ENCODE results near the gene GLP2R.

Gene GLP2R

GRCh38 chr17:9837551-9838471 lies 12.1 kb downstream of the GLP2R start (continued):
- TF ChIP-seq HIC1 (tag by site-specific recombination; IDR thresholded peaks at IDR 0.05) (no peak), HOXC10 (CRISPR knock-in tag; IDR thresholded peaks at IDR 0.05) (no peak), FEZF1 (tag by site-specific recombination; IDR thresholded peaks at IDR 0.05) (peak; percentile 27; the same call in 1 of the 2 replicates), KLF10 (tag by site-specific recombination; IDR thresholded peaks at IDR 0.05) (no peak), YY2 (tag by site-specific recombination; IDR thresholded peaks at IDR 0.05) (no peak), WT1 (tag by site-specific recombination; IDR thresholded peaks at IDR 0.05) (0 out of 2 replicates have a peak, but pooled peaks have one; percentile 35), ZNF223 (tag by site-specific recombination; IDR thresholded peaks at IDR 0.05) (no peak), REST (tag by site-specific recombination; IDR thresholded peaks at IDR 0.05) (no peak), ZNF23 (tag by site-specific recombination; IDR thresholded peaks at IDR 0.05; ENCODE audit: borderline replicate concordance) (no peak), PATZ1 (tag by site-specific recombination; IDR thresholded peaks at IDR 0.05) (0 out of 2 replicates have a peak, but pooled peaks have one; percentile 18), PRDM1 (tag by site-specific recombination; IDR thresholded peaks at IDR 0.05) (peak; percentile 55), ZFP37 (tag by site-specific recombination; IDR thresholded peaks at IDR 0.05) (no peak), ZNF488 (tag by site-specific recombination; IDR thresholded peaks at IDR 0.05) (no peak), ZNF335 (tag by site-specific recombination; conservative IDR thresholded peaks at IDR 0.05) (peak; percentile 56), KLF8 (tag by site-specific recombination; IDR thresholded peaks at IDR 0.05) (0 out of 2 replicates have a peak, but pooled peaks have one; percentile 37), ZNF112 (tag by site-specific recombination; IDR thresholded peaks at IDR 0.05) (no peak), ZBTB48 (tag by site-specific recombination; IDR thresholded peaks at IDR 0.05) (peak; percentile 93), ZNF211 (tag by site-specific recombination; IDR thresholded peaks at IDR 0.05; ENCODE audit: low read depth) (no peak), ZNF114 (tag by site-specific recombination; IDR thresholded peaks at IDR 0.05) (no peak), ZNF18 (tag by site-specific recombination; IDR thresholded peaks at IDR 0.05) (0 out of 2 replicates have a peak, but pooled peaks have one; percentile 17), ZNF416 (tag by site-specific recombination; IDR thresholded peaks at IDR 0.05) (no peak), ZNF398 (tag by site-specific recombination; IDR thresholded peaks at IDR 0.05) (peak; percentile 90), ZBTB26 (tag by site-specific recombination; optimal IDR thresholded peaks at IDR 0.05) (no peak), ZNF623 (tag by site-specific recombination; IDR thresholded peaks at IDR 0.05) (0 out of 2 replicates have a peak, but pooled peaks have one; percentile 14), ZNF214 (tag by site-specific recombination; IDR thresholded peaks at IDR 0.05; ENCODE audit: borderline replicate concordance) (no peak)
